ENCODE measurements around the gene EDEM2.

Gene EDEM2

GRCh38 chr20:35122756-35123405 is 24.3 kb downstream of the EDEM2 start:
- no peak overlapping the region for H2AFZ ChIP-seq (ENCODE audit: low read depth, low read length)
- H3K4me3 ChIP-seq (ENCODE audit: low read depth in 1 of 2, low read length in 2 of 2), result no peak overlapping the region
- H3K27ac ChIP-seq (ENCODE audit: low read length), result no peak overlapping the region
- no peak overlapping the region for H3K4me2 ChIP-seq (ENCODE audit: insufficient read depth, low read length)
- no peak for TF ChIP-seq EZH2 (IDR thresholded peaks at IDR 0.05; ENCODE audit: borderline replicate concordance, low read depth, low read length, severe bottlenecking)
- TF ChIP-seq CTCF (IDR thresholded peaks at IDR 0.05; ENCODE audit: borderline replicate concordance, extremely low read depth, low read length, poor library complexity, severe bottlenecking), result no peak
- H3K27me3 ChIP-seq (ENCODE audit: insufficient read depth, low read length, poor library complexity), result no peaks in the 10 kb centered on the region
- H4K20me1 ChIP-seq (ENCODE audit: insufficient read depth, low read length), result no peaks in the 10 kb centered on the region
- no peak overlapping the region for H3K9ac ChIP-seq (ENCODE audit: low read depth, low read length)
- no peaks in the 10 kb centered on the region for H3K79me2 ChIP-seq (ENCODE audit: insufficient read depth, low read length)
- no peak for DNase-seq
- no peaks in the 10 kb centered on the region for H3K9me3 ChIP-seq (ENCODE audit: insufficient read depth, low read length, severe bottlenecking)
- peaks cover 68% of the 10 kb centered on the region for H3K36me3 ChIP-seq (ENCODE audit: insufficient read depth, low read length)
- H3K4me1 ChIP-seq (ENCODE audit: insufficient read depth, low read length), result no peaks in the 10 kb centered on the region
- ATAC-seq (ENCODE audit: insufficient read depth, low read depth), result no peak

GRCh38 chr20:35121186-35121585 is 25.9 kb downstream of the EDEM2 start:
- H3K27me3 ChIP-seq (ENCODE audit: insufficient read depth, low read length, poor library complexity), result no peaks in the 10 kb centered on the region
- no peaks in the 10 kb centered on the region for H4K20me1 ChIP-seq (ENCODE audit: insufficient read depth, low read length)
- no peak overlapping the region for H3K4me2 ChIP-seq (ENCODE audit: insufficient read depth, low read length)
- no peaks in the 10 kb centered on the region for H3K79me2 ChIP-seq (ENCODE audit: insufficient read depth, low read length)
- H2AFZ ChIP-seq (ENCODE audit: low read depth, low read length), result no peak overlapping the region
- no peaks in the 10 kb centered on the region for H3K9me3 ChIP-seq (ENCODE audit: insufficient read depth, low read length, severe bottlenecking)
- no peak for DNase-seq
- ATAC-seq (ENCODE audit: insufficient read depth, low read depth), result no peak
- H3K36me3 ChIP-seq (ENCODE audit: insufficient read depth, low read length), result peaks cover 69% of the 10 kb centered on the region
- no peak overlapping the region for H3K27ac ChIP-seq (ENCODE audit: low read length)
- TF ChIP-seq EZH2 (IDR thresholded peaks at IDR 0.05; ENCODE audit: borderline replicate concordance, low read depth, low read length, severe bottlenecking) (no peak), CTCF (IDR thresholded peaks at IDR 0.05; ENCODE audit: borderline replicate concordance, extremely low read depth, low read length, poor library complexity, severe bottlenecking) (no peak)
- no peak overlapping the region for H3K4me3 ChIP-seq (ENCODE audit: low read depth in 1 of 2, low read length in 2 of 2)
- no peaks in the 10 kb centered on the region for H3K4me1 ChIP-seq (ENCODE audit: insufficient read depth, low read length)
- H3K9ac ChIP-seq (ENCODE audit: low read depth, low read length), result no peak overlapping the region

GRCh38 chr20:35120012-35120701 is 27.0 kb downstream of the EDEM2 start:
- Histone ChIP-seq H4K20me1 (ENCODE audit: insufficient read depth, low read length) (no peaks in the 10 kb centered on the region), H2AFZ (ENCODE audit: low read depth, low read length) (no peak overlapping the region), H3K9me3 (ENCODE audit: insufficient read depth, low read length, severe bottlenecking) (no peaks in the 10 kb centered on the region), H3K9ac (ENCODE audit: low read depth, low read length) (no peak overlapping the region), H3K27ac (ENCODE audit: low read length) (no peak overlapping the region), H3K27me3 (ENCODE audit: insufficient read depth, low read length, poor library complexity) (no peaks in the 10 kb centered on the region), H3K4me2 (ENCODE audit: insufficient read depth, low read length) (no peak overlapping the region), H3K4me3 (ENCODE audit: low read depth in 1 of 2, low read length in 2 of 2) (no peak overlapping the region), H3K36me3 (ENCODE audit: insufficient read depth, low read length) (peaks cover 73% of the 10 kb centered on the region), H3K4me1 (ENCODE audit: insufficient read depth, low read length) (no peaks in the 10 kb centered on the region), H3K79me2 (ENCODE audit: insufficient read depth, low read length) (no peaks in the 10 kb centered on the region)
- DNase-seq (no peak), ATAC-seq (ENCODE audit: insufficient read depth, low read depth) (no peak)
- TF ChIP-seq EZH2 (IDR thresholded peaks at IDR 0.05; ENCODE audit: borderline replicate concordance, low read depth, low read length, severe bottlenecking), result no peak
- no peak for TF ChIP-seq CTCF (IDR thresholded peaks at IDR 0.05; ENCODE audit: borderline replicate concordance, extremely low read depth, low read length, poor library complexity, severe bottlenecking)
